Hematopoietic multipotent progenitor cell treated with erythropoietin and hydrocortisone succinate and interleukin-3 and kit ligand, for 6 days (in vitro differentiated cells): ENCODE results near the gene CCR7.
A peak's percentile ranks its signal among the peaks of the same experiment; 100 is the strongest.
"Not testable (repeated sequence)": the region's sequence is repeated elsewhere in the genome, so short reads cannot be mapped to it uniquely, and the experiment has no call there.

Experiments
- DNase-seq: peaks from one replicate; pipeline ENCODE4 v3.0.0-alpha.2; 2015

The CCR7 gene

DNA sequence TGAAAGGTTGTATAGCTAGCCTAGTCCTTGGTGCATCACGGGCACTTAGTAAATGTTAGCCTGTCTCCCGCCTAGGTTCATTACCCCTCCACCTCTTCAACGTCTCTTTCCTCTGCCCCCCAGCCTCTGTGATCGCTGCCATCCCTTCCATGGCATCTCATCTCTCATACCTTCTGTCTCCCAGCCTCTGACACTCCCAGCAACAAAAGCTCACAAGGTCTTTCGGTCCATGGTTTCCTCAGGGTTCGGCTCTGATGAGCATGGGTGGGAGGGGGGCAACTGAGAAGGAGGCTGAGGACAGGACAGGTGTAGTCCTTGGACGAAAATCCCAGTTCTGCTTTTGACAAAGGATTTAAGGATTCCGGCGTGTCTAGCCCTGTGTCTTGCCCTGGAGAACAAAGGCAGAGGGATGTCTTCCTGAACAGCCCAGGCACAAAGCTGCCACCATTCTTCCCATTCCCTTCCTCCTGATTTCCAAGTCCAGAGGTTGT lies 16.7 kb downstream of the CCR7 start:
- DNase-seq = no peak

DNA sequence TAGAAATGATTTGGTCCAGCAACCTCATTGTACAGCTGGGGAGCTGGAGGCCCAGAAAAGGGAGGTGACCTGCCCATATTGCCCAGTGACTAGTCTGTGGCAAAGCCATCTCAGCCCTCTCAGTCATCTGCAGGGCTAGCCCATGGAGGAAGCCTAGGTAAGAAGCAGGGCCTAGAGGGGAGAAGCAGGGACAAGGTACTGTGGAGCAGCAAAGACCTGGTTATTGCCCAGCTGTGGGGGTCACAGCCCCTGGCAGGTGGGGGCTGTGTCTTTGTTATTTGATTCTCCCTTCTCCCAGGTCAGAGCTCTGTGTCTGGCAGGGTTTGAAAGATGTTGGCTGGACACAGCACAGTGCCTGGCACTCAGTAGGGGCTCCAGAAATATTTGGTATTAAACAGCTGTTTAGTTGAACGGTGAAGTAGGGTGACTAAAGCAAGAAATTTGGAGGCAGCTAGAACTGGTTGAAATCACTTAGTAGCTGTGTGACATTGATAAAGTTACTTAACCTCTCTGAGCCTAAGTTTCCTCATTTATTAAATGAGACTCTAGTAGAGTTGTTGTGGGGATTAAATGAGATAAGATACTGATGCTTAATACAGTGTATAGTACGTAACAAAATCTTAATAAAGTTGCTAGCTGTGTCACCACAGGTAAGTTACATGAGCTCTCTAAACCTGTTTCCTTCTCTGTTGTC lies 17.3 kb downstream of the CCR7 start:
- no peak for DNase-seq

DNA sequence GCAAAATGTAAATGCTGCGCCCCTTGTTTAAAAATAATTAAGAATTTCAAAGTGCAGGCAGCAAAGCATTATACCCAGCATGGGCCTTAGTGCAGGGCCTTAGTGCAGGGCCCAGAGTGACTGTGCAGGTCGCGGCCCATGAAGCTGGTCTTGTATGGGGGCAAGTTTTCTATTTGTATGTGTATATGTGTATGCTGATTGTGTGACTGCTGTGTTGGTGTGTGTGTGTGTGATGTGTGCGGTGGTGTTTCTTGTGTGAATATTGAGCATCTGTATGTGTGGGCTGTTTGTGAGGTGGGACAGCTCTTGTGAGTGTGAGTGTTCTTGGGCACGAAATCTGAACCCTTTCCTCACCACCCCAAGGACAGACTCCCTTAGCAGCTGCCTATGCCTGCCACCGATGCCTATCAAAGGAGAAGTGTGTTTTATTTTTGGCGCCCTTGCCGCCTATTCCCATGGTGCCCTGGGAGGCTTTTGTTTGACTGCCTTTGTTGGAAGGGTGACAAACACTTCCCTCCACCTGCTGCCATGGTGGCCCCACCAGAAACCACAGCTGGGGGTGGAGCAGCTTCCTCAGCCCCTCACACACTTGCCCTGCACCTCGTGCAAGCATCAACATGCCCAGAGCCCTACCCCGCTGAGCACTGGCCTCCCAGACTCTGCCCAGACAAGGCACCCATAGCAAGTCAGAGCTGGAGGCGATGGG lies 18.0 kb downstream of the CCR7 start:
- peak; percentile 73 for DNase-seq

DNA sequence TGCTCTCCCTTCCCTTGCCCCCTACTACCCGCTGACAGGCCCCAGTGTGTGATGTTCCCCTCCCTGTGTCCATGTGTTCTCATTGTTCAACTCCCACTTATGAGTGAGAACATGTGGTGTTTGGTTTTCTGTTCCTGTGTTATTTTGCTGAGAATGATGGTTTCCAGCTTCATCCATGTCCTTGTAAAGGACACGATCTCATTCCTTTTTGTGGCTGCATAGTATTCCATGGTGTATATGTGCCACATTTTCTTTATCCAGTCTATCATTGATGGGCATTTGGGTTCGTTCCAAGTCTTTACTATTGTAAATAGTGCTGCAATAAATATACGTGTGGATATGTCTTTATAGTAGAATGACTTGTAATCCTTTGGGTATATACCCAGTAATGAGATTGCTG lies 18.8 kb downstream of the CCR7 start:
- not testable (repeated sequence) for DNase-seq

DNA sequence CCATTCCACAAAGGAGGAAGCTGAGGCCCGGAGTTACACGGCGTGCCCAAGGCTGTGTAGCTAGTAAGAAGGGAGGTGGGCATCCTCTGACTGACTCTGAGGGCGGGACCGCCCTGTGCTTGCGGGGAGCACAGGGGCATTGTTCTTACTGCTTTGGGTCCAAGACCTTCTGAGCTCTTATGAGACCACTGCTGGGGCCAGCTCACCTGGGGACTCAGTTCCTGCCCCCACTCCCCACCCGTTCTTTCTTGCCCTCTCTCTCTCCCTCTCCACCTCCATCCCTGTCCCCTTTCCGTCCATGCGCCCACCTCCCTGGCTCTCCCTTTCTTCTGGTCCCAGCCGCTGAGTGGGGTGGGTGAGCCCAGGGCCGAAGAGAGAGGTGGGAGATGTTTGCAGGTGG lies 19.6 kb downstream of the CCR7 start:
- DNase-seq = no peak

DNA sequence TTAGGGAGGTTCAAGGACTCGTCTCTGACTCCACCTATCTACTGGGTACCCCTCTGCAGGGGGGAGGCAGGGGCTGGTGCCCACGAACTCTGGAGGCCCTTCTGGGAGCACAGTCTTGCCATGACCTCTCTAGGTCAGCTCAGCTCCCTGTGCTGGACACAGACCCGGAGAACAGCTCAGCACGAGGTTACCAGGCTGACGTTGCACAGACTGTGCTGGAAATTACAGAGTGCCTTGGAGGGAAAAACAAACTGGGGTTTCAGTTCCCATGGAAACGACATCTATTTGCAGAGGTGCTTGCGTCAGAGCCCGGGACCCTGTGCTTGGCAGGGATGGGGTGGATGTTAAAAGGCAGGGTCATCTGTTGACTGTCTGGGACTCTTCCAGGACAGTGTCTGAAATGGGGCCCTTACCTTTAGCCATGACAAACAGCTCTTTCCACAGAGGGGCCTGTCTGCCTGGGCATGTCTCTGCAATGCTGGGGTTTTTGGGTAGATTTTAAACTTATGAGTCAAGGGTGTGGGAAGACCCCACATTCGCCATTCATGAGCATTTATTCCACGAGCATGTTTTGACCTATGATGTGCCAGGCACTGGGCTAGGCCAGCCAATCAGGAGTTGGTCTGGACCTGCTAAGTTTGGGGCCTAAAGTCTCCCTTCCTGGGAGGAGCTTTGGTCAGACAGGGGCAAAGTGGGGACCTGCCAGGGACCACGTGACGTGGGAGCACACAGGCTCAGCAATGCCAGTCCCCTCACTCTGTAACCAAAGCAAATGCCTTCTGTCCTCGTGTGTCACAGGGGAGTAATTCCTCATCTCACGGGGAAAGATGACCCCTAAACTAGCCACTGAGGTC lies 22.5 kb downstream of the CCR7 start:
- DNase-seq = no peak

DNA sequence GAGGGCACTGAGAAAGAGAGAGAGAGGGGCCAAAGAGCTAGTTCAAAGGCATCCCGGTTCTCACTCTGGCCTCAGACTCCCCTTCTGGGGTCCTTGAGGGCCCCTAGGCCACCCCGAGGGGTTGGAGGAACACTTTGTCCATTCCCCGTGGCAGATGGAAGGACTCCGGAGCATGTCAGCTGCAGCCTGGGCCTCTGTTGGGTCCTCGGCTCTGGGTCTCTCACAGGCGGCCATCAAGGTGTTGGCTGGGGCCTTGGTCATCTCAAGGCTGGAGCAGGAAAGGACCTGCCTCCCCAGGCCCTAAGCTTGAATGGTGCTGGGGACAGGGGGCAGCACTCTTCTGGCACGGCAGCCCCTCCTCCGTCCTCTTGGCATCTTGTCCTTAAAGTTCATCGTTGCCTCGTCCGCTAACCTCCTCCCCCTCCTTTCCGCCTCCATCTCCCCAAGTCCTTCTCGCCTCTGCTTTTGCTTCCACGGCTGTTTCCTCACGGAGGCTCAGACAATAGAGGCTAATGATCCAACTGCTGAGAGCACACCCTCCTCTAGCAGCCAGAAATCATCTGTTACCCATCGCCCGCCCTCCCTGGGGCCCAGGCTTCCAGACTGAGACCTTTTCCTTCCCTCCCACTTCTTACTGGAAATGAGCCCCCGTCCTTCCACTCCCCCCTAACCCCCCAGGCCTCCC lies 23.3 kb downstream of the CCR7 start:
- DNase-seq = no peak

DNA sequence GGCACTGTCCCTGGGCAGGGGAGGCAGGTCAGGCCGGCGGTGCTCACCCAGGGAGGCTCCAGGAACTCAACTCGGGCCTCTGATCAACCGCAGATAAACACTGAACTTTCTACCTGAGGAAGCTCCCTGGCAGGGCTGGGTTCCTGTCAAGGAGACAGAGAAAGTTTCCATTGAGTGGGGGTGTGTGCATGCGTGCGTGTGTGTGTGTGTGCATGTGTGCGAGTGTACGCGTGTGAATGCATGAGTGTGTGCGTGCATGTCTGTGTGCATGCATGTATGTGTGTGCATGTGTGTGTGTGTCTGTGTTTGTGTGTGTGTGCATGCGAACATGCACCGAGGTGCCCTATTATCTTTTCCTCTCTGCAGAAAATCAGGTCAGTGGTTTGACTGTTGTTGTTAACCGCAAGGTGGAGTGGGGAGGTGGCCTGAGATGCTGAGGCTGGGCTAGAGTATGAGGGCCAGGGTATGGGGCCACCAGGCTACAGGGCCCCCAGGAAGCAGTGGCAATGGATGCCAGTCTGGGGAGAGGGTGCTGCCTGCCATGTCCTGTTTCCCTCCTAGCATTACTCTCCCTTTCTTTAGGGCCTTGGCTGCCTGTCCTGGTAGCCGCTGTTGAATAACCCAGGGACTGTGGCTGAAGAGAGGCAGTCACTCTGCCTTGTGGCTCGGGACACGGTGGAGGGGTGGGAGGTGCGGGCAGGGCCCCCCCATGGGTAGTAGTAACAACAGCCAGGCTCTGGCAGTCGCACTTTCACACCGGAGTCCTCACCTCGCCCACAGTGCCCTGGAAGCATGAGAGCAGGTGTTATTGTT lies 24.0 kb downstream of the CCR7 start:
- DNase-seq = no peak

DNA sequence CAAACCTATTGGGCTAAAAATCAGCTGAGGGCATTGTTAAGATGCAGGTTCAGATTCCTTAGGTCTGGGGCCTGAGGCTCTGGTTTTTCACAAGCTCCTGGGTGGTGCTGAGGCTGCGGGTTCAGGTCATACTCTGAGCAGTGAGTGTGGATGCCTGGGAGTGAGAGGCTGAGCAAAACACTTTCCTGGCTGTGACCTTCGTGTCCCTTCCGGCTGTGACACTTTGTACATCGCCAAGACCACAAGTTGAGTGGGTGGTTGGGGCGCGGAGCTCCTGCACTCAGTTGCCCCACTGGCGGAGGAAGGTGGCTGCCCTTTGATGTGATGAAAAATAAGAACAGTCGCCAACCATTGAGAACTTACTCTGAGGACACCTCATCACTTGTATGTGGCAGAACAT lies 24.8 kb downstream of the CCR7 start:
- DNase-seq = no peak

DNA sequence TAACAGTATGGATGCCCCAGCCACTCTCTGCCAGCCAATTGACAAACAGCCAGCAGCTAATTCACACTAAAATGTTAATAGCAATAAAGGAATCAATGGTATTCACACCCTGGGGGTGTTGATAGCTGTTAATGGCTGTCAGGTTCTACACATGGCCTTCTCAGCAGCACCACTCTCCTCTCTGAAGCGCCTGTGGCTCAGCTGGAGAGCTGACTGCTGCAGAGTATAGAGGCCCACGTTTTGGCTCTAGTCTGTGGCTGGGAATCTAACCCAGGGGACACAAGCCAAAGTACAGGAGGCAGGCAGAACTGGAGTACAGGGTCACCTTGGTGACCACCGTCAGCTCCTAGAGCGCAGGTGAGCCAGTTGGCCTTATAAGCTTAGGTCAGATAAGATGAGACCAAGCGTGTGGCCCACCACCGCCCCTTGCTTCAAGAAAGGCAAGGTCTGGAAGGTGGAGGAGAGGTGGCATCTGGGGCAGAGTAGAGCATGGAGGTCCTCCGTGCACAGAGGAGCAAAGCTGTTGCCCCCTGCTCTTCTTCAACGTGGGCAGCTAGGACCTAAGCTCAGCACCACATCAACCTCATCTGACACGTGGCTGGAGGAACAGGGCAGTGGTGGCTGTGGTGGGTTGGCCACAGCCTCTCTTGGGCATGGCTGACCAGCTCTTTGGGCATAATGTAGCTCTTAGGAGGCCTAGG lies 25.4 kb downstream of the CCR7 start:
- DNase-seq = no peak

DNA sequence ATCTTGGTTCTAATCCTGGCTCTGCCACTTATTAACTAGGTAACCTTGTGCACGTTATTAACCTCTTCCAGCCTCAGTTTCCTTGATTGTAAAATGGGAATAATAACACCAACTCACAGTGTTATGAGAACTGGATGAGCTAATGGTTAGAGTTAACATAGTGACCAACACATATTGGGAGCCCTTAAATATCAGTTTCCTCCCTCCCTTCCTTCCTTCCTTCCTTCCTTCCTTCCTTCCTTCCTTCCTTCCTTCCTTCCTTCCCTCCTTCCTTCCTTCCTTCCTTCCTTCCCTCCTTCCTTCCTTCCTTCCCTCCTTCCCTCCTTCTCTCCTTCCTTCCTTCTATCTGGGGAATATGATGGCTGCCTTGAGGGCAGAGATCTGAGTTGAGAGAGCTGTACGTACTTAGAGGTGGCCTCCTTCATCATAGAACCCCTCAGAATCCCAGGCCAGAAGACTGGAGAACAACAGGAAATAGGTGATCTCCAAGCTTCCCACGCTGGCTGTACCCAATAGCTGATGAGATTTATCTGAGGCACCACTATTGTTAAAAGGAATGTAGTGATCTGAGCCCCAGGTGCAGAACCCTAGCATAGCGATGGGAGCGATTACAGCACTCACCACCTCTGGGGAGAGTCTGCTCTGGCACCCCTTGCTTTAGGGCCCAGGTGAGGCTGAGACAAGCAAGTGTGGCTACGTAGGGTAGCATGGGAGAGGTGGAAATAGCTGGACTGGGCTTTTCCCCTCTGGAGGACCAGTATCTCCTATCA lies 26.2 kb downstream of the CCR7 start:
- no peak for DNase-seq

DNA sequence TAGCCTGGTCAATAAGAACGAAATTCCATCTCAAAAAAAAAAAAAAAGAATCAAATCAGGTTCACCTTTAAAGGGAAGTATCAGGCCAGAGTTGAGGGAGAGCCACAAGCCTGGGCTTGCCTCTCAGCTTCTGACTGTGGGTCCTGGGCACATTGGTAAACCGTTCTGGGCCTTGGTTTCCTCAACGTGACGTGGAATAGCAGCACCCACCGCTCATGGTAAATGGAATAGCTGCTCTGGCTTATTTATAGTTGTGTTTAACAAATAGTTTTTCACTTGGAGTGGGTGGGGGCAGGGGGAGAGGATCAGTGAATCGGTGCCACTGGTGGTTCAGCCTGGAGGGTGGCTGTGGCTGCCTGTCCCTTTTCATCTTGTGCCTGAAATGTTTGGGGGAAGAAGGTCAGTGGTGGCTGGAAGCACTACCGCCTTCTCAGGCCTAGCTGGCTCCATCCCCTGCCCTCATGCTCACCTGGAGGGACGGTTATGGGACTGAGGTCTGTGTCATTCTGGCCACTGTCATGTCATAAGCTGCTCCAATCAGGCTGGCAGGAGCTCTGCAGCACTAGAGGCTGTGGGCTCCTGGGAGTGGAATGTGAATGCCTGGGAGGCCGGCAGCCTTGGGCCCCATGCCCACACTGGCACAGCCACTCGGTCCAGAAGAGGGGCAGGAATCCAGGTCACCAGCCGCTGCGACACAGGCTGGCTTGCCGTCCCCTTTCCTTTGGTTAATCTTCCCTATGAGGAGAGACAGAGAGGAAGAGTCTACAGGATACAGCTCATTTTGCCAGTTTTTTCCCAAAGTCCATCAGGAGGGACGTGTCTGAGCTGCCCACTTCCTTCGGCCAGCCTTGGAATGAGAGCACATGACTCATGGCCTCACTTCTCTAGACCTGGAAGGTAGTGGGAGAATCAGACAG lies 27.0 kb downstream of the CCR7 start:
- no peak for DNase-seq

DNA sequence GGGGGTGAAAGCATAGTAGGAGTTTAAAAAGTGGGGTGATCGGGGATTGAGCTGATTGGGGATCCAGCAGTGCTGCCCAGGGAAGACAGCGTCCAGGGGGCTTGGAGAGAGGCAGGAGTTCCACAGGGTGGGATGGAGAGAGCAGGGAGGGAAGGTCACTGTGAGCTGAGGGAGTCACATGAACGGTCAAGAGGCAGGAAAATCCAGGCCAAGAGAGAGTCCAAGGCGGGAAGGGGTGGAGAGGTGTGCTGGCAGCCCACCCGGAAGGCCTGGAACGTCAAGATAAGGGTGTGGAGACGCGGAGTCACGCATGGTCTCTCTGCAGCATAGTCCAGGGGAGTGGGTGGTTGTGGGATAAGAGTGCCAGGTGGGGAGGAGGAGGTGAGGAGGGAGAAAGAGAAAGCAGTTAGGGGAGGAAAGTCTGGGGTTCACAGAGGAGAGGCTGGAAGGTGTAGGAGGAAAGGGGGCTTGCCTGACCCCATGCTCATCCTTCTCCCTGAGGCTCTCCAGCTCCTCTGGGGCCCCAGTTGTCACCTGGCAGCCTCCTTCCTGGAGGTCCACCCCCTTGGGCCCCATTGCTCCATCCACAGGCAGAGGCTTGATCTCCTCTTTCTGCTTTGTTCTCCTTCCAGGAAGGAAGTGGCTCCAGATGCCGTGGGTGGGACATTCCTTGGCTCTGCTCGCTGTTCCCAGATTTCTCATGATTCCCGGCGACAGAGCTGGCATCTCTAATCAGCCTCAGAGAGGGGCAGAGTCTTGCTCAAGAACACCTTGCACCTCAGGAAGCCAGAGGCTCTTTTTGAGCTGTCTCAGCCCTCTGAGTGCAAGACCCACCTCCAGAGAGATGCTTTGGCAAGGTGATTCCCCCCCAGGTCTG lies 28.7 kb downstream of the CCR7 start:
- no peak for DNase-seq

DNA sequence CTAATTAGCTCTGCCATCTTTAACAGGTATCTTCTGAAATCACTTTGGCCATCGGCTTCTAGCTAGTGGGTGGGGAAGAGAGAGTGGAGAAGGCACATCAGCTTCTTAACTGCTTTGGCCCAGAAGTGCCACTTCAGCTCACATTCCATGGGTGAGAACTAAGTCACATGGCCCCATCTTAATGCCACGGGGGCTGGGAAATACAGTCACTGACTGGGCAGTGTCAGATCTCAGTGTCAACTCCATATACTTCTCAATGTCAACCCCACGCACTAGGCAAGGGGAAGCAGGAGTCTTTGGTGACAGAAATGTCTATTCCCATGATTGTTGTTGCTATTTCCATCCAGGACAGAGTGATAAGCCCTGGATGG lies 29.4 kb downstream of the CCR7 start:
- no peak for DNase-seq

DNA sequence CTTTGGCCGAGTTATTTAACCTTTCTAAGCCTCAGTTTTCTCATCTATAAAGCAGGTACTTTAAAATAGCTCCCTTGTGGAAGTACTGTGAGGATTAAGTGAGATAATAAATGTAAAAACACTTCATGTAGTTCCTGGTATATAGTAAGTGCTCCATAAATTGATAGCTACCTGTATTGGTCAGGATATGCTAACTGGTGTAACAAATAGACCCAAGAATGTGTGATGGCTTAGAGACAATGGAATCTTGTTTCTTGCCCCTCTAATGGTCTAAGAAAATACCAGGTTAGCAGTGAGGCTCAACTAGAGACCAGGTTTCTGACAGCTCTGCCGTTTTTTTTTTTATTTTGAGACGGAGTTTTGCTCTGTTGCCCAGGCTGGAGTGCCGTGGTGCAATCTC lies 29.8 kb downstream of the CCR7 start:
- no peak for DNase-seq

DNA sequence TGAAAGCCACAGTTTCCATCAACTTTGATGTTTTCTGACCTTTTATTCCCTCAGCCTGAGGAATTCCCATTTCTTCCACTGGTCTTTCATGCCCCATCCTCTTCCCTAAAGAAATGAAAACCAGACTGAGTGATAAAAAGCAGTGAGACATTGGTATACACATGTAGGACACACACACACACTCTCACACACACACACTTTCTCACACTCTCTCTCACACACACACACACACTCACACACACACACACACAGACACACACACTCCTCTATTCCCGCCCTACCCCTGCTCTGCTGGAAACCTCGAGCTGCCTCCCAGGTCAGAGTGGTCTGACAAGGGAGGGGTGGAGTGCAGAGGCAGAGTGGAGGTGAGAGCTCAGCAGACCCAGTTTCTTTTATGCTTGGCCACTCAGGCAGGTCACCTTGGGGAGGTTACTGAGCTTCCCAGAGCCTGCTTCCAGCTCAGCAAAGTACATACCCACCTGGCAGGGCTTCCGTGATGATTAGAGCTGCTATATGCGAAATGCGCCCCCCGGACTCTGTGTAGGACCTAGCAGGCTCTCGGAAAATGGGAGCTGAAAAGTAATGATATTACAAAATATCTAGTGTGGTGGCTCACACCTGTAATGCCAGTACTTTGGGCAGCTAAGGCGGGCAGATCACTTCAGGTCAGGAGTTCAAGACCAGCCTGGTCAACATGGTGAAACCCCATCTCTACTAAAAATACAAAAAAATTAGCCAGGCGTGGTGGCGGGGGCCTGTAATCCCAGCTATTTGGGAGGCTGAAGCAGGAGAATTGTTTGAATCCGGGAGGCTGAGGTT lies 30.7 kb downstream of the CCR7 start:
- no peak for DNase-seq

DNA sequence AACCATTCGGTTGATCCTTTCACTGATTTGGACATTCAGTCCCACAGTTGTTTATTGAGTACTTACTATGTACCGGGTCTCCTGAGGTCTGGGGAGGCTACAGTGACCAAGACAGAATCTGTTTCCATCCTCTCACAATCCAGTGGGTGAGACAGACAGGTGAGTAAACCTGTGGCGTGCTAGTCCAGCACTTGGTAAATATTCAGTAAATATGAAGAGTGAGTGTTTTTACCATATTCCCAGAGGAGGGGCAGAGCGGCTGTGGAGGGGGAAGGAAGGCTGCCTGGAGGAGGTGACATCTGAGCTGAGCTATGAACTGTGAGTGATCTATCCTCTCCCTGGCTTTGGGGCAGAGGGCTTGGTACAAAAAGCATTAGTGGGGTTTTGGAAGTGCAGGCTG lies 31.4 kb downstream of the CCR7 start:
- no peak for DNase-seq
